Activated T-cell treated with anti-CD3 and anti-CD28 coated beads, Interleukin-2, amount 50 U/mL, for 1 hour (primary cell): ENCODE results near the gene NAPG.
"Not testable (repeated sequence)": the region's sequence is repeated elsewhere in the genome, so short reads cannot be mapped to it uniquely, and the experiment has no call there.

Experiments
- DNase-seq: peaks from one replicate; pipeline ENCODE4 v3.0.0-alpha.2; 2020

Gene NAPG

DNA sequence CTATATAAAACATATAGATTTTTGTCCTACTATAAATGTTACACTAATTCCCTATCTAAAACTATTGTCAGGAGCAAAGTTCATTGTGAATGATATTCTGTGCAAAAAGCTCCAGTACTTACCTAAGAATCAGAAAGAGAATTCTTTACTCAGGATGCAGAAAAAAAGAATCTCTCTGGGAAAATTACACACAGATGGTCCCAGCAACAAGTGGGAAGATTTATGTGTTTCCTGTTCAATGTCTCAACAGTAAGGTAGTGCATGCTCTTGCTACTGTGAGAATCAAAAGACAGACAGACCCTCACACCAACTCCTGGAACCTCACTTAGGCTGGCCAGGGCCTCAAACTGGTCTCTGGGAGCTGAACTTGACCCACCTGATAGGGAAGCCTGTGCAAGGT, 11.2 kb upstream of the NAPG start:
- no peak for DNase-seq

DNA sequence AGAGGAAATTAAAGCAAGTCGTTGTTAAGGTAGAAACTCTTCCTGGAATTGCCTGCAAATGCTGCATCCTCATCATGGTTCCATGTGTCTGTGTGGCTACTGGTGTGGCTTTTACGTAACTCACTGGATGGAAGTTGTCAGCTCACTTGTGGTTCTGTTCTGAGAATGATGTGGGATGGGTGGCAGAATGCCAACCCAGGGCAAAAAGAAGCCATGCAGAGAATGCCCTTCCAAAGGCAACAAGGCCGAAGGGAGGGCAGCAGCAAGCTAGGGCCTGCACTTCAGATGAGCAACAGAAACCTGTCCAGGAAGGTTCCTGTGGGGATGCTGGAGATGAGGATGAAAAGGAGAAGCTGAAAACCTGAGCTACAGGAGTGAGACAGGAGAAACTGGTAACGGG, 10.4 kb upstream of the NAPG start:
- DNase-seq: no peak

DNA sequence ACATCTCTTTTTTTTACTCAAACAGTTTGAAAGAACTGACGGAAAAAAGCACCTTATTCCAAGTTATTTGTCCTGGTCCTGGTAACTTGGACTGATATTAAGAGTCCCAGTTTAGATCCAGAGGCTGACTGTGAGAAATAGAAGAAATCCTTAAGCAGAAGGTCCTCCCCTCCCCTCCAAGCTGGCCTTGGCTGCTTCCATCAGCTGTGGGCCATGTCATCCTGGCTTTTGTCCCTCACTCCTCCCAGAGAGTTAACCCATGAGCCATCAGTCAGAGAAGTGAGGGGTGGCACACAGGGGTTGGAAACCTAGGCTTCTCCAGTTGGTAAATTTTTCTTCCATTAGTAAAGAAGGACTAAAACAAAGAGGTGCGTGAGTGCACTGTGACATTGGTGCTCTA, 9.7 kb upstream of the NAPG start:
- DNase-seq: no peak

DNA sequence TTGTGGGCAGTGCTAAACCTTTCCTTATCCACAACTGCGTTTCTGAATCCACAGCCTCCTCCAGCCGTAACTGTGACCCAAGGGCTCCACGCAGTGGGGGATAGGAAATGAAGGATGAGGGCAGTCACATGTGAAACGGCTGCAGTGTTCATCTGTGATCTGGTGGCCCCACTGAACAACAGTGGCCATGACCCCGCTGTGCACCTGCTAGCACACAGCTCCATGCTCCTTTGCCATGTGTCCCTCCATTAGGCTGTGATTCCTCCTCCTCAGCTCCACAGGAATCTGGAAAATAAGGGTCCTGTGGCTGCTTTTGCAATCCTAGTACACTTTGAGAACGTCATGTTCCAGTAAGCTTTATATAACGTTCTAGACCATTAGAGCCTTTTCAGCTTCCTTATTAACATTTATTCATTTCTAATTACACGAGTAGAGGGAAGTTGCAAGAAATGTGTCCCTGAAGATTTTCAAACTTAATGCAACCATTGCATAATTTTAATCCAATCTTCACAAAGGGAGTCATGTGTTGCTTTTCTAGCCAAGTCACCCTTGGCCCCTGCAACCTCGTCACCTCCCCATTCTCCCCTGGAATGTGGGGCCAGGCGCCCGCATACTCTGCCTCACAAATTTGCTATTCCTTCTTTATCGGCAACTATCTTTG, 7.1 kb upstream of the NAPG start:
- DNase-seq: no peak

- DNase-seq: no peak
Observed at GRCh38 chr18:10519366-10519765, 6.5 kb upstream of the NAPG start.

DNA sequence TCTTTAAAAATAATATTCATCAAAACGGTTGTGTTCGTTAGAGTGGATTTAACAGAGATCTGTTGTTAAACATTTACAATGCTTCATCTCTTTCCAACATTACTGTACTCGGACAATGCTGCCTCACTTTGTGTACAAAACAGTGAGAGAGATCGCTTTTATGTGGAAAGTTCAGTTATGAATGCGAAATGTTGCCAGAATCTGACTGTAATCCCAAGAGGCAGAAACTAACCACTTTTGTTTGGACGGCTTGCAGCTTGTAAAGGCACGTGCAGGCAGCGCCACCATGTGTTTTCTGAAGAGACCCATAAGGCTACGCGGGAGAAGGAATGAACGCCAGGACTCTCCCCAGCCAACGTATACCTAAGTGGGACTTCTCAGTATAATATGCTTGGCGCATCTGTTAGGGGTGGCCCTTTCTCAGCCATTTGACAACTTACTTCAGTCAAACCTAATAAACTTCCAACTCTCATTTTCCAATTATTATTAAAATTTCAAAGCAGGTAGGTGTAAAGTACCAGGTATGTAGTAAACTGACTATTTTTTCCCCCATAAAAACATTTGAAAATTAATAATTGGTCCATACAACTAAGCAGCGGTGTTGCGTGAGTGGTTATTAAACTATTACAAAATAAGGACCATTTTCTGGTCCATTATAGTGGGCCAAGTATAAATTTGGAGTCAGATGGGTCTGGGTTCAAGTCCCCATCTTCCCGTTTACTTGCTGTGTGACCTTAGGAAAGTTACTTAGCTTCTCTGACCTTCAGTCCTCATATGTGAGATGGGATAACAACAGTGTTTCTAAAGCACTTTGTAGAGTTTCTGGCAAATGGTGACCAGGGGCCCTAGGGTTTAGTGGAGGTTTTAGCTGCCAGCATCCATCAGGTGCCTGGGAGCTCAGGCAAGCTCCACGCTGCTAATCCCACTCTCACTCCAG, 5.6 kb upstream of the NAPG start:
- DNase-seq: peak; percentile 51

GRCh38 chr18:10521566-10521965, 4.3 kb upstream of the NAPG start:
- no peak for DNase-seq

- no peak for DNase-seq
Observed at GRCh38 chr18:10522574-10522973, 3.3 kb upstream of the NAPG start.

DNA sequence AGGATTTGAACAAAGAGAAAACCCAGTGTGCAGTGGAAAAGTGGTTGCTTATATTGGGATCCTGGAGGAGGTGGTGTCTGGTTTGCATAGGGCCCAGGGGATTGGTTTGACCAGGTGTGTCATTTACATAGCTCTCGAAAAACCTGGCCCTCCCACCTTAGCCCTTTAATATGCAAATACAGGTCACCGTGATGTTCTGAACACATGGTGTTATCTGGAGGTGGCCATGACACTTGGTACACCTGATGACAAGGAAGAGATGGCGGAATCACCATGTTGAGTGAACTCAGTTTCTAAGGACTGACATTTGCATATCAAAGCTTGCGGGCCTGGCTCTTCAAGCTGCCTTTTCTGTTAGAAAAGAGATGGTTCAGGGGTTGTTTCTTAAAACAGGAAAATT, 2.3 kb upstream of the NAPG start:
- DNase-seq: no peak

DNA sequence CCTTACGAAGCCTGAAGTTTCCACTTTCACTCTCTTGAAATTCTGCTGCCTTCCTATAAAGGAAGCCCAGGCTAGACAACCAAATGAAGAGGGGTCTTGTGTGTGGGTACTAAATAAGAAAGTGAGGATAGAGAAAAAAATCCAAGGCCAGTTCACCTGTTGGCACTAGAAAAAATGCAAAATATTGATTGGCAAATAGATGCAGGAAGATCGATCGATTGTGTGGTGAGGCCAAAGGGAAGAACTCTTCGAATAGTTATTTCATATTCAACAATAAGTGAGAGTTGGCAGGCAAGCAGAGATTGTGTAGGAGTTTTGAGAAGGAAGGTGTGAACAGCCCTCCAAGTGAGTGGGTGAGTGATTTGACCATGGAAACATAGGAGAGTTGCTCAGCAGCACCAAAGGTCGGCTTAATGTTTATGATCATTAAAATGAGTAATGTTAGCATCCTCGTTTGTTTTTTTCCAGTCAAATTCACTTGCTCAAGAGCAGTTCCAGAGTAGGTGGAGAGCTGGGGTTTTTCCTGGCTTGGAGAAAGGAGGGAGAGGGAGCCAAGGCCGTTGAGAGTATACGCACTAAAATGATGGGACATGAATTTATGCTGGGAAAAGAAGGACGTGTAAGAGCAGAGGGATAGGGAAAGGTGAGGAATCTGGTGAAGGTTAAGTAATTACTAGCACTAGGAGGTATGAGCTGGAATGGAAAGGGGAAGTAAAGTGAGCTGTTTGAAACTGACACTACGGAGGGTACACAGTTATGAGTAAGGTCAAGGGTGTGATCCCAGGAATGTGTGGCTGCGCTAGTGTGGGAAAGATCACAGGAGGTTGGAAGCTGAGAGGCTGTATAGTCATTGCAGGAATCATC, 1.1 kb upstream of the NAPG start:
- DNase-seq: no peak

DNA sequence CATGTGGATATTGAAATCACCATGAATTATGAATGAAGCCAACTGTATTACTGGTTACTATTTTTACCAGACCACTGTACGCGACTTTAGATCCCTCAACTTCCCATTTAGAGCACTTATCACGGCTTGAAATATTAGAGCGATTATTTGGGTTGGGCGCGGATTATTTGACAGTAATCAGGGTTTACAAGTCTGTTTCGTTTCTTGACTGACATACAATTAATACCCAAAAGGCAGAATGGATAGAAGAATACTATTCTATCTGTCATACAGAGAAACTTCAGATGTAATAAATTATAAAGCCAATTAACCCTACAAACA, 496 bp upstream of the NAPG start:
- DNase-seq: no peak

- DNase-seq: no peak
Observed at GRCh38 chr18:10526561-10526949, 728 bp downstream of the NAPG start.

- no peak for DNase-seq
Observed at GRCh38 chr18:10528439-10528838, 2.6 kb downstream of the NAPG start.

- DNase-seq: no peak
Observed at GRCh38 chr18:10530002-10530401, 4.2 kb downstream of the NAPG start.

- no peak for DNase-seq
Observed at GRCh38 chr18:10530852-10531251, 5.0 kb downstream of the NAPG start.

- no peak for DNase-seq
Observed at GRCh38 chr18:10533111-10533510, 7.3 kb downstream of the NAPG start.

DNA sequence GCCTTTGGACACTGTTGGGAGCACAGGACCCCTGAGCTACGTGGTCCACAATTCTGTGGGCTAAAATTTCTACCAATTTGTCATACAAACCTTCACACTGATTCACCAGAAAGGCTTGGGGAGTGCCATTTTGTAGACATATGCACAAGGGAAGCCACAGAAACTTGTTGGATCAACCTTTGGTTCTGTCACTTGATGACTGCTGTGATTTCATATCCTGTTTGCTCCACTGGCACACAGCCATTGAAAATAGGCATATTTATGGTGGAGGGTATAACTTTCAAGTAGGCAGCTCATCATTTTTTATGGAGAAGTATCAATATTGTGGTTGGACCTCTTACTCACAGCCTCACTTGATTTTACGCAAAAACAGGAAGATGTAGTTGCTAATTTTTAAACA, 10.5 kb downstream of the NAPG start:
- no peak for DNase-seq

- DNase-seq: no peak
Observed at GRCh38 chr18:10537765-10538164, 11.9 kb downstream of the NAPG start.

DNA sequence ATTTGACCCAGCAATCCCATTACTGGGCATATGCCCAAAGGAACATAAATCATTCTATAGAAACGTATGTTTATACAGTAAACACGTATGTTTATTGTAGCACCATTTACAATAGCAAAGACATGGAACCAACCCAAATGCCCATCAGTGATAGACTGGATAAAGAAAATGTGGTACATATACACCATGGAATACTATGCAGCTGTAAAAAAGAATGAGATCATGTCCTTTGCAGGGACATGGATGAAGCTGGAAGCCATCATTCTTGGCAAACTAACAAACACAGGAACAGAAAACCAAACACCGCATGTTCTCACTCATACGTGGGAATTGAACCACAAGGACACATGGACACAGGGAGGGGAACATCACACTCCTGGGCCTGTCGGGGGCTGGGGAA, 13.3 kb downstream of the NAPG start:
- not testable (repeated sequence) for DNase-seq

DNA sequence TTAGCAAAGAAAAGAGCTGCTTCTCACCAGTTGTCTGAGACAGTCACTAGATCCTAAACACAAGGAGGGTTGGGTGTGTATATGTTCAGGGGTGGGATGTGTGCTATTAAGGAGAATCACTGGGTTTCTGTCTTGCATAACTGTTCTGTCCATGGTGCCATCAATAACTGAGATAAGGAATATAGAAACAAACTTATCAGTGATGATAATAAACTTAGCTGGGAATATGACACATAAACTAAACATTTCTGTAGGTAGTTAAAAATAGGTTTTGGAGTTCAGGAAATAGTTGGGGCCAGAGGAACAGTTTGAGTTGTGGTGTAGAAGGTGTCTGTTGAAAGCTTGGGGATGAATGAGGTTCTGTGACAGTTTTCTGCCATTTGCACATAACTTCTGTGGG, 17.4 kb downstream of the NAPG start:
- DNase-seq: no peak

DNA sequence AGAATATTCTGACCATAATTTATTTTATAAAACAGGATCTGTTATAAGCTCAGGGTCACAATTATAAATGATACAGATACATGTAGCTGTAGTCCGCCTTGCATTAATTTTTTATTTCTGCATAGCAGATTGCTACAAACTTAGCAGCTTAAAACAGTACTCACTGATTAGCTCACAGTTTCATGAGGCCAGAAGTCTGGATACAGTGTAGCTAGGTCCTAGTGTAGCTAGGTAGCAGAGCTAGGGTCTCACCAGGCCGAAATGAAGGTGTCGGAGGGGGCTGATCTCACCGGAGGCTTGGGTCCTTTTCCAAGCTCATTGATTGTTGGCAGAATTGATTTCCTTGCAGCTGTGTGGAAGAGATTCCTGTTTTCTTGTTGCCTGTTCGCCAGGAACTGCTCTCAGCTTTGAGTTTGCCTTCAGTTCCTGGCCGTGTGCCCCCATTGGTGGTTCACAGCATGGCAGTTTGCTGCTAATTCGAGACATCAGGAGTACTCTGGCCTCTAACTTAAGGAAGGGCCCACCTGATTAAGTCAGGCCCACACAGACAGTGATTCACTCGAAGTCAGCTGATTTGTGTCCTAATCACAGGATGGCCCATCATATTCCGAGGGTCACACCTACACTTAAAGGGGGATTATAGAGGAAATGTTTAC, 18.4 kb downstream of the NAPG start:
- DNase-seq: no peak

DNA sequence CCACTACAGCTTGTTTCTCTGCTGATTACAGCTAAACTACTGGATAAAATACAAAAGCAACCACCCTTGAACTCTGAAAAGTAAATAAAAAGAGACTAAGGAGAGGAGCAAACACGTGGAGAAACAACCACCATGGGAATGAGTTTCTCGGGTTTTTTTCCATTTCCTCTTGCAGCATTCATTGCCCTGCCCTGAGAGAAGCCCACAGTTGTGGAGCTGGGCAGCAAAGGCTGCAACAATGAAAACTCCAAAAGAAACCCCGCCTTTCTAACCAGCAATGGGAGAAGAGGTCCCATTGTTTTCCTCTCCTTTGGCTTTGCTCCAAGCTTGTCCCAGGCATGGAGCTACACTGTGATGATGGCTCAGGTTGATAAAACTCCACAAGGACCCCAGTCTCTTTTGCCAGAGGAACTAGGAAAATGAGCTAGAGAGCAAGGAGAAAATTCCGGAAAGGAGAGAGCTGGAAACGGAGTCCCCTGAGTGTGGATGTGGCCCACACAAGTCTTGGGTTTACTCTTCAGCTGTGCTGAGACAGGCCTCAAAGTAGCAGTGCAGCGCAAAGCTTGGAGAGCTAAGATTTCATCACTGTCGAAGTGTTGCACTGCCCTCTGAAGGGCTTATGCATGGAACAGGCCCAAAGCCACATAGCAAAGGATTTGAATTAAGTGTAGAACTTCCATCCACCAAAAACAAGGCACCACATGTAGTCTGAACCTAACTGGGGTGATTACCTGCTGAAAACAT, 20.9 kb downstream of the NAPG start:
- no peak for DNase-seq
